H9 (cell line): ENCODE results near the gene ALDH1A2. TPM values are rescaled to one million over a fixed set of nuclear protein-coding genes. Genes with fewer than 3 reads are reported as not detected.

ENCODE experiments used
- DNase-seq: peaks from one replicate; pipeline ENCODE4 v3.0.0-alpha.2; 2017
- H2AFZ ChIP-seq: one replicate; pipeline ENCODE4 v1.6.1; 2013; ENCODE audit warnings: mild to moderate bottlenecking, low read length, control low read depth, moderate library complexity
- H2AK5ac ChIP-seq: 2 replicates; pipeline ENCODE4 v1.6.1; 2013; ENCODE audit warnings: low read length, control low read depth, mixed read lengths; ENCODE audit not compliant: insufficient read length
- H2BK120ac ChIP-seq: one replicate; pipeline ENCODE4 v1.6.1; 2013; ENCODE audit warnings: low read depth, mild to moderate bottlenecking, low read length, control low read depth, inconsistent platforms; ENCODE audit not compliant: poor library complexity, severe bottlenecking
- H2BK12ac ChIP-seq: 2 replicates; pipeline ENCODE4 v1.6.1; 2013; ENCODE audit warnings: low read length, control low read depth, mixed read lengths, low read depth; ENCODE audit not compliant: insufficient read length
- H2BK15ac ChIP-seq: 2 replicates; pipeline ENCODE4 v1.6.1; 2013; ENCODE audit warnings: low read depth, low read length, control low read depth
- H2BK20ac ChIP-seq: one replicate; pipeline ENCODE4 v1.6.1; 2013; ENCODE audit warnings: low read depth, mild to moderate bottlenecking, low read length, control low read depth, inconsistent platforms; ENCODE audit not compliant: poor library complexity, severe bottlenecking
- H2BK5ac ChIP-seq: 2 replicates; pipeline ENCODE4 v1.6.1; 2013; ENCODE audit warnings: low read length, control low read depth, mixed read lengths; ENCODE audit not compliant: insufficient read length
- H3K14ac ChIP-seq: 2 replicates; pipeline ENCODE4 v1.6.1; 2013; ENCODE audit warnings: low read length, control low read depth; ENCODE audit not compliant: insufficient read depth
- H3K18ac ChIP-seq: 2 replicates; pipeline ENCODE4 v1.6.1; 2013; ENCODE audit warnings: low read depth, mild to moderate bottlenecking, mixed read lengths, low read length, control low read depth; ENCODE audit not compliant: insufficient read length
- H3K23ac ChIP-seq: 2 replicates; pipeline ENCODE4 v1.6.1; 2013; ENCODE audit warnings: low read length, control low read depth, mixed read lengths, low read depth; ENCODE audit not compliant: insufficient read length
- H3K23me2 ChIP-seq: 2 replicates; pipeline ENCODE4 v1.6.1; 2013; ENCODE audit warnings: low read depth, mild to moderate bottlenecking, mixed read lengths, low read length, control low read depth; ENCODE audit not compliant: insufficient read length, poor library complexity, severe bottlenecking
- H3K27ac ChIP-seq: 2 replicates; pipeline ENCODE4 v1.5.1; 2013; ENCODE audit warnings: low read length, control low read depth, mixed read lengths, low read depth; ENCODE audit not compliant: insufficient read length
- H3K27me3 ChIP-seq: 2 replicates; pipeline ENCODE4 v1.6.1; 2013; ENCODE audit warnings: low read length, control low read depth, inconsistent platforms; ENCODE audit not compliant: insufficient read depth
- H3K4ac ChIP-seq: 2 replicates; pipeline ENCODE4 v1.6.1; 2013; ENCODE audit warnings: low read depth, mild to moderate bottlenecking, control low read depth, inconsistent platforms, low read length, moderate library complexity
- H3K4me1 ChIP-seq: 2 replicates; pipeline ENCODE4 v1.6.1; 2013; ENCODE audit warnings: low read length, control low read depth, inconsistent platforms; ENCODE audit not compliant: insufficient read depth
- H3K4me2 ChIP-seq: 2 replicates; pipeline ENCODE4 v1.6.1; 2013; ENCODE audit warnings: low read length, control low read depth, mixed read lengths; ENCODE audit not compliant: insufficient read length, insufficient read depth
- H3K56ac ChIP-seq: 2 replicates; pipeline ENCODE4 v1.6.1; 2013; ENCODE audit warnings: low read depth, mild to moderate bottlenecking, mixed read lengths, low read length, control low read depth; ENCODE audit not compliant: insufficient read length
- H3K79me1 ChIP-seq: 2 replicates; pipeline ENCODE4 v1.6.1; 2013; ENCODE audit warnings: low read depth, mild to moderate bottlenecking, moderate library complexity, low read length, control low read depth, inconsistent platforms; ENCODE audit not compliant: insufficient read depth, poor library complexity, severe bottlenecking
- H3K79me2 ChIP-seq: 2 replicates; pipeline ENCODE4 v1.6.1; 2013; ENCODE audit warnings: low read length, control low read depth, inconsistent platforms; ENCODE audit not compliant: insufficient read depth
- H3K9ac ChIP-seq: 2 replicates; pipeline ENCODE4 v1.6.1; 2013; ENCODE audit warnings: low read length, control low read depth, mixed read lengths; ENCODE audit not compliant: insufficient read length; ENCODE audit errors: extremely low read depth
- H3K9me3 ChIP-seq: one replicate; pipeline ENCODE4 v1.6.1; 2013; ENCODE audit warnings: low read depth, low read length, inconsistent platforms; ENCODE audit not compliant: control insufficient read depth
- H3T11ph ChIP-seq: one replicate; pipeline ENCODE4 v1.6.1; 2013; ENCODE audit warnings: mild to moderate bottlenecking, low read length, control low read depth, inconsistent platforms
- H4K20me1 ChIP-seq: one replicate; pipeline ENCODE4 v1.6.1; 2013; ENCODE audit not compliant: control insufficient read depth, insufficient read length, insufficient read depth
- H4K5ac ChIP-seq: 2 replicates; pipeline ENCODE4 v1.6.1; 2013; ENCODE audit warnings: low read depth, mild to moderate bottlenecking, mixed read lengths, low read length, control low read depth; ENCODE audit not compliant: insufficient read length
- H4K8ac ChIP-seq: replicated peaks from 2 replicates; pipeline ENCODE4 v1.6.1; 2013; ENCODE audit warnings: low read length, control low read depth, mixed read lengths, low read depth; ENCODE audit not compliant: insufficient read length
- H4K91ac ChIP-seq: 2 replicates; pipeline ENCODE4 v1.6.1; 2013; ENCODE audit warnings: low read depth, mild to moderate bottlenecking, moderate library complexity, mixed read lengths, low read length, control low read depth; ENCODE audit not compliant: insufficient read length
- H3K27ac Mint-ChIP-seq, 3 experiments: 2 replicates in 2 of 3; 3 replicates in 1 of 3; pipeline ENCODE4 v1.8.0; 2020 to 2021; ENCODE audit warnings: mixed read lengths in 3 of 3, mild to moderate bottlenecking in 1 of 3, moderate library complexity in 1 of 3
- H3K27me3 Mint-ChIP-seq: 2 replicates; pipeline ENCODE4 v1.8.0; 2021; ENCODE audit warnings: low read depth, mild to moderate bottlenecking, moderate library complexity, mixed read lengths
- H3K36me3 Mint-ChIP-seq, 3 experiments: 2 replicates in 2 of 3; 3 replicates in 1 of 3; pipeline ENCODE4 v1.8.0; 2020 to 2021; ENCODE audit warnings: low read depth in 3 of 3, mixed read lengths in 3 of 3; ENCODE audit not compliant: insufficient read depth in 1 of 3
- H3K4me1 Mint-ChIP-seq, 2 experiments: 2 replicates each; pipeline ENCODE4 v1.8.0; 2020; ENCODE audit warnings: mixed read lengths in 2 of 2
- H3K4me3 Mint-ChIP-seq, 2 experiments: 2 replicates in 1 of 2; 3 replicates in 1 of 2; pipeline ENCODE4 v1.8.0; 2020 to 2021; ENCODE audit warnings: mild to moderate bottlenecking in 2 of 2, mixed read lengths in 2 of 2, moderate library complexity in 1 of 2
- H3K9me3 Mint-ChIP-seq, 2 experiments: 2 replicates in 1 of 2; 3 replicates in 1 of 2; pipeline ENCODE4 v1.8.0; 2020; ENCODE audit warnings: mild to moderate bottlenecking in 2 of 2, mixed read lengths in 2 of 2, moderate library complexity in 1 of 2
- CTCF ChIP-seq: fragments of 200-600 bp; sonication (generic); conservative IDR thresholded peaks from 3 replicates; pipeline ENCODE4 v1.8.0; 2021; ENCODE audit warnings: antibody characterized with exemption, mild to moderate bottlenecking
- WGBS: extraction: QIAGEN DNeasy Blood & Tissue Kit; methylation state at CpG from one replicate; pipeline ENCODE4 v1.1.7; 2013; ENCODE audit warnings: missing lambda C conversion rate, low lambda C conversion rate, mixed read lengths; ENCODE audit not compliant: insufficient read length; ENCODE audit errors: extremely low coverage; 5-methylcytosine and 5-hydroxymethylcytosine counted together
- total RNA-seq: library from RNA; stranded (reverse); gene quantifications from 2 replicates; pipeline ENCODE4 v1.2.1, GENCODE V29; 2021

The ALDH1A2 gene
- total RNA-seq, 1 experiment from 2014 or later = 0.72 TPM

- WGBS = no CpG with 5 or more reads among the region's 6 CpGs
- Histone ChIP-seq H3K4ac (no peak overlapping the region), H3K18ac (no peak overlapping the region), H3K27ac (no peak overlapping the region), H3K79me2 (no peaks in the 10 kb centered on the region), H2BK120ac (no peak overlapping the region), H3K14ac (no peak overlapping the region), H3K23ac (no peak overlapping the region), H3K4me2 (no peak overlapping the region), H3K27me3 (no peaks in the 10 kb centered on the region), H3K9ac (no peak overlapping the region), H3K9me3 (no peaks in the 10 kb centered on the region), H2AFZ (no peak overlapping the region), H4K5ac (no peak overlapping the region), H2AK5ac (no peak overlapping the region), H2BK12ac (no peak overlapping the region), H3K23me2 (no peaks in the 10 kb centered on the region), H3K4me1 (no peaks in the 10 kb centered on the region), H2BK15ac (no peak overlapping the region), H3K79me1 (no peaks in the 10 kb centered on the region), H4K20me1 (no peaks in the 10 kb centered on the region), H2BK20ac (no peak overlapping the region), H4K8ac (no peak overlapping the region), H4K91ac (no peak overlapping the region), H2BK5ac (no peak overlapping the region), H3T11ph (no peak overlapping the region), H3K56ac (no peak overlapping the region)
- DNase-seq = no peak
- TF ChIP-seq CTCF = no peak
- Mint-ChIP-seq H3K36me3 (no peaks in the 10 kb centered on the region), H3K27me3 (peaks cover 7% of the 10 kb centered on the region), H3K4me1 (peaks cover 11% of the 10 kb centered on the region in 2 experiments), H3K9me3 (peaks cover 0 to 2% of the 10 kb centered on the region in 2 experiments; a peak in 2 of 5 replicates), H3K27ac (no peak overlapping the region; a peak in 1 of 7 replicates), H3K4me3 (no peak overlapping the region)
These were observed 31.1 kb upstream of the ALDH1A2 start for GRCh38 chr15:58096529-58097084.
